ENCODE results near the gene OR10H1.

- TF ChIP-seq ZNF134 (CRISPR knock-in tag; conservative IDR thresholded peaks at IDR 0.05), result no peak
- TF ChIP-seq POLR2A (conservative IDR thresholded peaks at IDR 0.05), result peak; percentile 83
These were observed 21.1 kb upstream of the OR10H1 start for GRCh38 chr19:15836330-15837220.
